A673 (cell line): Measurements from ENCODE around the gene OVAAL.

Source experiments
- CTCF ChIP-seq: fragments of 300-800, 200-600 bp; sonication (generic); conservative IDR thresholded peaks from 2 replicates; pipeline ENCODE4 v1.5.1; 2017; ENCODE audit warnings: low read depth, mild to moderate bottlenecking, antibody characterized with exemption, low read length, moderate library complexity, mixed read lengths
- EZH2 ChIP-seq: fragments of 200-600 bp; sonication (generic); IDR thresholded peaks from 2 replicates; pipeline ENCODE4 v1.6.1; 2017; ENCODE audit warnings: borderline replicate concordance, low read depth, mild to moderate bottlenecking, mixed read lengths, antibody characterized with exemption, low read length; ENCODE audit not compliant: poor library complexity, severe bottlenecking

- no peak for TF ChIP-seq CTCF
- TF ChIP-seq EZH2: no peak
Observed at GRCh38 chr1:180532854-180533253, 25.9 kb upstream of the OVAAL start.
